Neural progenitor cell (in vitro differentiated cells): Measurements from ENCODE around the gene SEC14L6. TPM values are rescaled to one million over a fixed set of nuclear protein-coding genes. Genes with fewer than 3 reads are reported as not detected.

Experiments
- DNase-seq: peaks from one replicate; pipeline ENCODE4 v3.0.0-alpha.2; 2016; ENCODE audit warnings: low spot score
- H2AFZ ChIP-seq: fragments of 200-600 bp; sonication (generic); replicated peaks from 2 replicates; pipeline ENCODE4 v1.6.1; 2016; ENCODE audit warnings: antibody characterized with exemption
- H3F3A ChIP-seq: fragments of 200-600 bp; sonication (generic); 2 replicates; pipeline ENCODE4 v1.6.1; 2016; ENCODE audit warnings: antibody characterized with exemption, low read depth
- H3K27ac ChIP-seq: fragments of 200-600 bp; sonication (generic); 2 replicates; pipeline ENCODE4 v1.5.1; 2016; ENCODE audit warnings: mild to moderate bottlenecking
- H3K27me3 ChIP-seq: fragments of 200-600 bp; sonication (generic); 2 replicates; pipeline ENCODE4 v1.6.1; 2016; ENCODE audit warnings: mild to moderate bottlenecking, moderate library complexity
- H3K36me3 ChIP-seq: fragments of 200-600 bp; sonication (generic); 2 replicates; pipeline ENCODE4 v1.5.1; 2016
- H3K4me1 ChIP-seq: fragments of 200-600 bp; sonication (generic); 2 replicates; pipeline ENCODE4 v1.6.1; 2016; ENCODE audit warnings: mixed run types
- H3K4me2 ChIP-seq: fragments of 200-600 bp; sonication (generic); 2 replicates; pipeline ENCODE4 v1.6.1; 2016
- H3K4me3 ChIP-seq: fragments of 200-600 bp; sonication (generic); 2 replicates; pipeline ENCODE4 v1.5.1; 2016
- H3K79me2 ChIP-seq: fragments of 200-600 bp; sonication (generic); 2 replicates; pipeline ENCODE4 v1.6.1; 2016; ENCODE audit warnings: low read depth
- H3K9ac ChIP-seq: fragments of 200-600 bp; sonication (generic); 2 replicates; pipeline ENCODE4 v1.6.1; 2016
- H3K9me3 ChIP-seq: fragments of 200-600 bp; sonication (generic); 2 replicates; pipeline ENCODE4 v1.5.1; 2016; ENCODE audit warnings: low read depth
- H4K20me1 ChIP-seq: fragments of 200-600 bp; sonication (generic); 2 replicates; pipeline ENCODE4 v1.6.1; 2016; ENCODE audit warnings: low read depth
- H3K27ac Mint-ChIP-seq: 3 replicates; pipeline ENCODE4 v1.8.0; 2021; ENCODE audit warnings: mixed read lengths
- H3K27me3 Mint-ChIP-seq: 2 replicates; pipeline ENCODE4 v1.8.0; 2022; ENCODE audit warnings: low read depth, mild to moderate bottlenecking, inconsistent platforms, moderate library complexity, mixed read lengths; ENCODE audit not compliant: insufficient read depth
- H3K36me3 Mint-ChIP-seq: 3 replicates; pipeline ENCODE4 v1.8.0; 2021; ENCODE audit warnings: mixed read lengths
- H3K4me1 Mint-ChIP-seq: 3 replicates; pipeline ENCODE4 v1.8.0; 2021; ENCODE audit warnings: mixed read lengths
- H3K4me3 Mint-ChIP-seq: 3 replicates; pipeline ENCODE4 v1.8.0; 2021; ENCODE audit warnings: mild to moderate bottlenecking, moderate library complexity, mixed read lengths
- H3K9me3 Mint-ChIP-seq: 3 replicates; pipeline ENCODE4 v1.8.0; 2020; ENCODE audit warnings: mixed read lengths
- CTCF ChIP-seq: fragments of 200-600 bp; sonication (generic); IDR thresholded peaks from 2 replicates; pipeline ENCODE4 v1.5.1; 2017; ENCODE audit warnings: antibody characterized with exemption, mild to moderate bottlenecking
- EZH2 ChIP-seq: fragments of 200-600 bp; sonication (generic); IDR thresholded peaks from 2 replicates; pipeline ENCODE4 v1.6.1; 2017; ENCODE audit warnings: antibody characterized with exemption, mild to moderate bottlenecking, moderate library complexity
- EZH2phosphoT487 ChIP-seq: fragments of 200-600 bp; sonication (generic); IDR thresholded peaks from 2 replicates; pipeline ENCODE4 v1.6.1; 2017; ENCODE audit warnings: antibody characterized with exemption
- total RNA-seq: library from RNA; depleted of rRNA; stranded (reverse); fragments of >200 nt; gene quantifications from 2 replicates; pipeline ENCODE4 v1.2.3, GENCODE V29; 2015; ENCODE audit warnings: low replicate concordance

The SEC14L6 gene
- total RNA-seq, 1 donor from 2014 or later = 2.4 TPM

DNA sequence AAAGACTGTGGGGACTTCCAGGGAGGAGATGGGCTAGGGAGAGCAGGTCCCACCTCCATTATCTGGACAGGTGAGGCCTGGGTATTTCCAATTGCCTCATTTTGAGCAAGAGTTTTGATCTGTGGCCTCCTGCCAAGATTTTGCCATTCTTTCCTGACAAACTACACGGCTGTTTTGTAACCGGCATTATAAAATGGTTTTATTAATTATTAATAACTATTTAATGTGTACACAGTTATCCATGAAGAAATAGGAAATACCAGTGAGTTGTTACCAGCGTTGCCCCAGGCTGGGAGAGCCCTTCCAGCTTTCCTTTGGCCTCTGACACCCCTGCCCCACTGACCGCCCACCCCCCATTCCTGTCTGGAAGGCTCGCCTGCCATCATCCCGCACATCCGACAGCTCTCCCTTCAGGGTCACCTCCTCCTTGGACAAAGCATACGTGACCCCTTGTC lies 59.9 kb downstream of the SEC14L6 start:
- H3K27ac ChIP-seq = no peak overlapping the region
- H3K27me3 ChIP-seq = no peaks in the 10 kb centered on the region
- no peak overlapping the region for H3K4me2 ChIP-seq
- TF ChIP-seq EZH2phosphoT487 (no peak), CTCF (no peak), EZH2 (no peak)
- no peaks in the 10 kb centered on the region for H4K20me1 ChIP-seq
- no peaks in the 10 kb centered on the region for H3K79me2 ChIP-seq
- H3K4me3 ChIP-seq = no peak overlapping the region
- H2AFZ ChIP-seq = no peak overlapping the region
- no peaks in the 10 kb centered on the region for H3K4me1 Mint-ChIP-seq
- peaks cover 2% of the 10 kb centered on the region for H3K9me3 Mint-ChIP-seq
- no peaks in the 10 kb centered on the region for H3K9me3 ChIP-seq
- H3K27me3 Mint-ChIP-seq = peaks cover 9% of the 10 kb centered on the region
- H3K36me3 Mint-ChIP-seq = no peaks in the 10 kb centered on the region
- H3K36me3 ChIP-seq = no peaks in the 10 kb centered on the region
- H3F3A ChIP-seq = no peaks in the 10 kb centered on the region
- no peaks in the 10 kb centered on the region for H3K4me1 ChIP-seq
- no peak overlapping the region for H3K9ac ChIP-seq
- no peak overlapping the region for H3K4me3 Mint-ChIP-seq
- DNase-seq = no peak
- H3K27ac Mint-ChIP-seq = no peak overlapping the region

DNA sequence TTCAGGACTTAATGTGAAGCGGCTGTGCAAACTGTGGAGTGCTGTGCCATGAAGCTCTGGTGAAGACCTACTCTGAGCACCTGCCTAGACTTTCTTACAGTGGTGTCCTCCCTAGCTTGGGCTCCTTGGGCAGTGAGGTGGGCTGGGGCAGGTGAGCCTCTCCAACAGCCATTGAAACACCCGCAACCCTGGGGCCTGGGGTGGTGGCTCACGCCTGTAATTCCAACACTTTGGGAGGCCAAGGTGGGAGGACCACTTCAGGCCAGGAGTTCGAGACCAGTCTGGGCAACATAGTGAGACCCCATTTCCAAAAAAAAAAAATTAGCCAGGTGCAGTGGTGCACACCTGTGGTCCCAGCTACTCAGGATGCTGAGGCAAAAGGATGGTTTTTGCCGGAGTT lies 60.4 kb downstream of the SEC14L6 start:
- Mint-ChIP-seq H3K4me1 (no peaks in the 10 kb centered on the region), H3K4me3 (no peak overlapping the region), H3K9me3 (peaks cover 2% of the 10 kb centered on the region), H3K36me3 (no peaks in the 10 kb centered on the region), H3K27me3 (peaks cover 8% of the 10 kb centered on the region), H3K27ac (no peak overlapping the region)
- H3K4me2 ChIP-seq = no peak overlapping the region
- DNase-seq = no peak
- no peaks in the 10 kb centered on the region for H3K36me3 ChIP-seq
- no peak overlapping the region for H3K27ac ChIP-seq
- no peaks in the 10 kb centered on the region for H3K79me2 ChIP-seq
- H3K9me3 ChIP-seq = no peaks in the 10 kb centered on the region
- H3K4me1 ChIP-seq = no peaks in the 10 kb centered on the region
- no peaks in the 10 kb centered on the region for H4K20me1 ChIP-seq
- TF ChIP-seq CTCF = no peak
- TF ChIP-seq EZH2 = no peak
- TF ChIP-seq EZH2phosphoT487 = no peak
- H3K4me3 ChIP-seq = no peak overlapping the region
- no peaks in the 10 kb centered on the region for H3F3A ChIP-seq
- no peak overlapping the region for H3K9ac ChIP-seq
- no peak overlapping the region for H2AFZ ChIP-seq
- H3K27me3 ChIP-seq = no peaks in the 10 kb centered on the region

- Histone ChIP-seq H3K36me3 (no peaks in the 10 kb centered on the region), H3K4me1 (no peaks in the 10 kb centered on the region), H3K9me3 (no peaks in the 10 kb centered on the region), H2AFZ (peak overlapping the region; percentile 58), H3K27ac (no peak overlapping the region), H3K4me2 (no peak overlapping the region), H3K79me2 (no peaks in the 10 kb centered on the region), H4K20me1 (no peaks in the 10 kb centered on the region), H3F3A (no peaks in the 10 kb centered on the region), H3K4me3 (no peak overlapping the region), H3K27me3 (no peaks in the 10 kb centered on the region), H3K9ac (no peak overlapping the region)
- Mint-ChIP-seq H3K9me3 (peaks cover 2% of the 10 kb centered on the region), H3K27ac (no peak overlapping the region), H3K4me1 (no peaks in the 10 kb centered on the region), H3K4me3 (no peak overlapping the region), H3K27me3 (peaks cover 7% of the 10 kb centered on the region), H3K36me3 (no peaks in the 10 kb centered on the region)
- TF ChIP-seq CTCF (peak; percentile 92), EZH2phosphoT487 (no peak)
- DNase-seq = peak; percentile 76
Observed at GRCh38 chr22:30485362-30485988, 61.1 kb downstream of the SEC14L6 start.
